Liver (tissue), 9 donors: ENCODE data around the gene LARP4. TPM values are rescaled to one million over a fixed set of nuclear protein-coding genes. Genes with fewer than 3 reads are reported as not detected.

Experiments
- DNase-seq: peaks from one replicate; pipeline ENCODE4 v3.0.0-alpha.2; 2017; ENCODE audit warnings: low spot score
- H3K27ac ChIP-seq, 2 donors: one replicate each; pipeline ENCODE4 v1.7.0; 2013; ENCODE audit warnings: inconsistent platforms in 2 of 2, low read length in 2 of 2, control low read depth in 1 of 2, low read depth in 1 of 2, mild to moderate bottlenecking in 1 of 2
- H3K27me3 ChIP-seq, 4 donors: one replicate each; pipeline versions ENCODE4 v1.6.1 to v1.7.0; 2013; ENCODE audit warnings: low read length in 3 of 4, inconsistent platforms in 1 of 4, mild to moderate bottlenecking in 1 of 4, moderate library complexity in 1 of 4; ENCODE audit not compliant: control insufficient read depth in 4 of 4, insufficient read depth in 4 of 4
- H3K36me3 ChIP-seq, 4 donors: one replicate each; pipeline versions ENCODE4 v1.6.1 to v1.7.0; 2013; ENCODE audit warnings: low read length in 3 of 4, mild to moderate bottlenecking in 3 of 4, low read depth in 1 of 4, moderate library complexity in 1 of 4; ENCODE audit not compliant: control insufficient read depth in 4 of 4, insufficient read depth in 3 of 4
- H3K4me1 ChIP-seq, 4 donors: one replicate each; pipeline versions ENCODE4 v1.6.1 to v1.7.0; 2013; ENCODE audit warnings: low read length in 3 of 4, mild to moderate bottlenecking in 3 of 4, moderate library complexity in 1 of 4; ENCODE audit not compliant: control insufficient read depth in 4 of 4, insufficient read depth in 4 of 4
- H3K4me3 ChIP-seq, 3 donors: one replicate each; pipeline versions ENCODE4 v1.6.1 to v1.7.0; 2013; ENCODE audit warnings: low read length in 3 of 3, control low read depth in 1 of 3, low read depth in 1 of 3, mild to moderate bottlenecking in 1 of 3
- H3K9ac ChIP-seq, 2 donors: one replicate each; pipeline ENCODE4 v1.7.0; 2013; ENCODE audit warnings: low read length in 2 of 2, mild to moderate bottlenecking in 2 of 2, moderate library complexity in 2 of 2, control low read depth in 1 of 2, low read depth in 1 of 2
- H3K9me3 ChIP-seq, 4 donors: one replicate each; pipeline versions ENCODE4 v1.6.1 to v1.7.0; 2013; ENCODE audit warnings: low read length in 3 of 4; ENCODE audit not compliant: control insufficient read depth in 4 of 4
- ATF3 ChIP-seq: IDR thresholded peaks from 2 replicates; pipeline ENCODE4 v1.6.1; 2016; ENCODE audit warnings: antibody characterized with exemption
- CTCF ChIP-seq: fragments of 150-350 bp; IDR thresholded peaks from 2 replicates; pipeline ENCODE4 v1.5.1; 2017; ENCODE audit warnings: improper control_type of control experiment, low read depth, low read length; ENCODE audit not compliant: missing input control
- EGR1 ChIP-seq, 2 donors: IDR thresholded peaks; 2 replicates each; pipeline ENCODE4 v1.6.1; 2016 to 2018; ENCODE audit warnings: antibody characterized with exemption in 2 of 2, low read depth in 2 of 2
- FOXA1 ChIP-seq: IDR thresholded peaks from 2 replicates; pipeline ENCODE4 v1.6.1; 2016; ENCODE audit warnings: antibody characterized with exemption
- FOXA2 ChIP-seq: IDR thresholded peaks from 2 replicates; pipeline ENCODE4 v1.6.1; 2016; ENCODE audit warnings: antibody characterized with exemption
- GABPA ChIP-seq, 2 donors: IDR thresholded peaks in 1 of 2; conservative IDR thresholded peaks in 1 of 2; 2 replicates each; pipeline ENCODE4 v1.6.1; 2016; ENCODE audit warnings: antibody characterized with exemption in 2 of 2, mild to moderate bottlenecking in 1 of 2, moderate library complexity in 1 of 2
- HNF4A ChIP-seq, 2 donors: conservative IDR thresholded peaks; 2 replicates each; pipeline ENCODE4 v1.6.1; 2016; ENCODE audit warnings: antibody characterized with exemption in 2 of 2, mild to moderate bottlenecking in 2 of 2
- HNF4G ChIP-seq: IDR thresholded peaks from 2 replicates; pipeline ENCODE4 v1.6.1; 2016; ENCODE audit warnings: antibody characterized with exemption
- JUND ChIP-seq, 2 donors: IDR thresholded peaks; 2 replicates each; pipeline ENCODE4 v1.6.1; 2016; ENCODE audit warnings: antibody characterized with exemption in 2 of 2
- MAX ChIP-seq: IDR thresholded peaks from 2 replicates; pipeline ENCODE4 v1.6.1; 2016; ENCODE audit warnings: antibody characterized with exemption
- NR2F2 ChIP-seq: IDR thresholded peaks from 2 replicates; pipeline ENCODE4 v1.6.1; 2016; ENCODE audit warnings: antibody characterized with exemption
- RAD21 ChIP-seq, 2 donors: IDR thresholded peaks; 2 replicates each; pipeline ENCODE4 v1.6.1; 2016; ENCODE audit warnings: antibody characterized with exemption in 2 of 2, mild to moderate bottlenecking in 2 of 2
- REST ChIP-seq: IDR thresholded peaks from 2 replicates; pipeline ENCODE4 v1.6.1; 2016; ENCODE audit warnings: antibody characterized with exemption, mild to moderate bottlenecking
- RXRA ChIP-seq, 2 donors: IDR thresholded peaks; 2 replicates each; pipeline ENCODE4 v1.6.1; 2017 to 2018; ENCODE audit warnings: antibody characterized with exemption in 2 of 2, mild to moderate bottlenecking in 1 of 2
- SP1 ChIP-seq: IDR thresholded peaks from 2 replicates; pipeline ENCODE4 v1.6.1; 2018; ENCODE audit warnings: antibody characterized with exemption, mild to moderate bottlenecking
- TAF1 ChIP-seq: conservative IDR thresholded peaks from 2 replicates; pipeline ENCODE4 v1.6.1; 2016; ENCODE audit warnings: antibody characterized with exemption, mild to moderate bottlenecking
- YY1 ChIP-seq: IDR thresholded peaks from 2 replicates; pipeline ENCODE4 v1.6.1; 2016; ENCODE audit warnings: antibody characterized with exemption, mild to moderate bottlenecking
- ZBTB33 ChIP-seq: IDR thresholded peaks from 2 replicates; pipeline ENCODE4 v1.6.1; 2016; ENCODE audit warnings: antibody characterized with exemption
- WGBS: extraction: QIAGEN DNeasy Blood & Tissue Kit; methylation state at CpG from one replicate; pipeline ENCODE4 v1.1.7; 2013; 5-methylcytosine and 5-hydroxymethylcytosine counted together
- polyA plus RNA-seq, 2 donors: library from polyadenylated mRNA; stranded (reverse) in 1 of 2; unstranded in 1 of 2; fragments of 200-250 nt in 1 of 2; fragments of >200 nt in 1 of 2; fragmentation: Nextera tagmentation in 1 of 2; extraction: Ambion mirVana in 1 of 2; gene quantifications; one replicate each; pipeline versions ENCODE4 v1.2.1 to v1.2.3, GENCODE V29; 2013 to 2015
- total RNA-seq, 2 donors: library from RNA; depleted of rRNA; stranded (reverse); fragments of >200 nt; gene quantifications; one replicate each; pipeline ENCODE4 v1.2.3, GENCODE V29; 2014
- donor health status: healthy.
- donor health status: healthy.
- donor health status: healthy.
- donor health status: healthy.
- donor health status: healthy.

The LARP4 gene
- total and polyA plus RNA-seq, 4 donors: 17.3 to 71.0 (median 37.5) TPM

GRCh38 chr12:50362671-50363070 lies 38.0 kb upstream of the LARP4 start:
- DNase-seq: no peak
- Histone ChIP-seq H3K36me3 (no peaks in the 10 kb centered on the region), H3K9ac (no peak overlapping the region), H3K27me3 (no peaks in the 10 kb centered on the region), H3K4me1 (no peaks in the 10 kb centered on the region), H3K27ac (no peak overlapping the region), H3K4me3 (no peak overlapping the region), H3K9me3 (no peaks in the 10 kb centered on the region)
- 96% methylated on average over 4 of the region's 4 CpGs for WGBS
- TF ChIP-seq HNF4A (conservative IDR thresholded peaks at IDR 0.05) (no peak), CTCF (no peak), GABPA (IDR thresholded peaks at IDR 0.05 in 1 of 2, conservative IDR thresholded peaks at IDR 0.05 in 1 of 2) (no peak), YY1 (no peak), HNF4G (no peak), RAD21 (IDR thresholded peaks at IDR 0.05) (no peak), REST (no peak), NR2F2 (no peak), FOXA2 (no peak), RXRA (IDR thresholded peaks at IDR 0.05) (no peak), EGR1 (IDR thresholded peaks at IDR 0.05; ENCODE audit: low read depth in 2 of 2) (no peak), TAF1 (no peak)

- H3K27ac ChIP-seq: no peak overlapping the region
- H3K9me3 ChIP-seq: no peaks in the 10 kb centered on the region
- TF ChIP-seq NR2F2 (no peak), EGR1 (IDR thresholded peaks at IDR 0.05; ENCODE audit: low read depth in 2 of 2) (no peak), RXRA (IDR thresholded peaks at IDR 0.05) (no peak), HNF4G (no peak), TAF1 (no peak), MAX (no peak), ZBTB33 (no peak), FOXA1 (no peak), CTCF (no peak), REST (no peak), FOXA2 (no peak), GABPA (IDR thresholded peaks at IDR 0.05 in 1 of 2, conservative IDR thresholded peaks at IDR 0.05 in 1 of 2) (no peak), SP1 (no peak), ATF3 (no peak), JUND (IDR thresholded peaks at IDR 0.05) (no peak)
- no peak overlapping the region for H3K4me3 ChIP-seq
- WGBS: 85% methylated on average over 5 of the region's 5 CpGs
- no peak overlapping the region for H3K9ac ChIP-seq
- no peak for DNase-seq
- H3K4me1 ChIP-seq: no peaks in the 10 kb centered on the region
- no peaks in the 10 kb centered on the region for H3K27me3 ChIP-seq
- no peaks in the 10 kb centered on the region for H3K36me3 ChIP-seq
These were observed 37.5 kb upstream of the LARP4 start for GRCh38 chr12:50363141-50363540.
